HG02981 (cell line): ENCODE results near the gene UPK3B.
"Not testable (repeated sequence)": the region's sequence is repeated elsewhere in the genome, so short reads cannot be mapped to it uniquely, and the experiment has no call there.

Experiments
- ATAC-seq: cut with Tn5 transposase; IDR thresholded peaks from one replicate; pipeline ENCODE4 v1.9.1; 2021; ENCODE audit warnings: mild to moderate bottlenecking, moderate library complexity; ENCODE audit not compliant: unreplicated experiment

Gene UPK3B

DNA sequence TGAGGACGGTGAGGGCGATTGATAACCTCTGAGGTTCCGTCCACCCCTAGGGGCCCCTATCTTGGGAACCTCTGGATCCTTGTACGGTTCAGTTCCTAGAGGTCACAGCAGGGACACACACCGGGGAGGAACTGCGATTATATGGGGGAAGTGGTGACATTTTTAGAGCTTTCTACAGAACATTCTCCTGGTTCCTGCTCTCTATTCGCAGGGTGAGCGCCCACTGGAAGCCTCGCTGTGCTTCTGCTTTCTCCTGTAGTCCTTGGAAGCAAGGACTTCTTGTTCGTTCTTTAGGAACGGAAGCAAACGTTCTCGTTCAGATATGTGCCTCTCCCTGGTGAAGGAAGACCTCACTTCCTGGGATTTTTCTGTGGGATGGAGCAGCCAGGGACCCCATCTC, 22.4 kb upstream of the UPK3B start:
- not testable (repeated sequence) for ATAC-seq

DNA sequence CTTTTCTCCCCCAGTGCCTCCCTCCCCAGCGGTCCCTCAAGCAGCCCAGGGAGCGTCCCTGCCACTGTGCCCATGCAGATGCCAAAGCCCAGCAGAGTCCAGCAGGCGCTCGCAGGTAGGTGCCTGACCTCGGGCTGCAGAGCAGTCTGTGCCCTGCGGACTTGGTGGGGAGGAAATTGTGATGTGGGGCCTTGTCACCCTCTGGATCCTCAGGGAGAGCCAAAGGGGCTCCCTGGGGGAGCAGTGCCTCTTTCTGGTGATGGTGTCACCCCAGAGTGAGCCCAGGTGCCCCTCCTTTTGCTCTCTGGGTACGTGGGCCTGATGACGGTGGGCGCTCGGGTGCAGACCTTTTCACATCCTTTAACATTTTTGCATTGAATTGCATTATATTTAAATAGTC, 18.2 kb upstream of the UPK3B start:
- not testable (repeated sequence) for ATAC-seq

DNA sequence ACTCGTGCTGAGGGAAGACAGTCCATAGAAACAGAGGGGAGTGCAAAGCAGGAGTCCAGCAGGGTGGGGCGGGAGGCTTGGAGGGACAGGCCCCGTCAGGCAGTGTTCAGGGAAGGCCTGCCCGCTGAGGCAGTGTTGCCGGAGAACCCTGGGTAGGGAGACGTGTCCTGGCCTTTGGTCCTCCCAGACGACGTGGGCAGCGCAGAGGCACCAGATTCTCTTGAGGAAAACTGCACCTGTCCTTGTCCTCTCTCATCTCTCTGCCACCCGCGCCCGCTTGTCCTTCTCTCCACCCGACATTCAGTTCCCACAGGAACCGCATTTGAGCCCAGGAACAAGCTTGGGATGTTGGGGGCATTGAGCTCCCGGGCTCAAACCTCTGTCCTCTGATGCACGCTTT, 14.6 kb upstream of the UPK3B start:
- ATAC-seq, result not testable (repeated sequence)

- ATAC-seq, result not testable (repeated sequence)
These were observed 12.3 kb upstream of the UPK3B start for GRCh38 chr7:76497918-76498582.

GRCh38 chr7:76498583-76499200, 11.7 kb upstream of the UPK3B start:
- not testable (repeated sequence) for ATAC-seq

DNA sequence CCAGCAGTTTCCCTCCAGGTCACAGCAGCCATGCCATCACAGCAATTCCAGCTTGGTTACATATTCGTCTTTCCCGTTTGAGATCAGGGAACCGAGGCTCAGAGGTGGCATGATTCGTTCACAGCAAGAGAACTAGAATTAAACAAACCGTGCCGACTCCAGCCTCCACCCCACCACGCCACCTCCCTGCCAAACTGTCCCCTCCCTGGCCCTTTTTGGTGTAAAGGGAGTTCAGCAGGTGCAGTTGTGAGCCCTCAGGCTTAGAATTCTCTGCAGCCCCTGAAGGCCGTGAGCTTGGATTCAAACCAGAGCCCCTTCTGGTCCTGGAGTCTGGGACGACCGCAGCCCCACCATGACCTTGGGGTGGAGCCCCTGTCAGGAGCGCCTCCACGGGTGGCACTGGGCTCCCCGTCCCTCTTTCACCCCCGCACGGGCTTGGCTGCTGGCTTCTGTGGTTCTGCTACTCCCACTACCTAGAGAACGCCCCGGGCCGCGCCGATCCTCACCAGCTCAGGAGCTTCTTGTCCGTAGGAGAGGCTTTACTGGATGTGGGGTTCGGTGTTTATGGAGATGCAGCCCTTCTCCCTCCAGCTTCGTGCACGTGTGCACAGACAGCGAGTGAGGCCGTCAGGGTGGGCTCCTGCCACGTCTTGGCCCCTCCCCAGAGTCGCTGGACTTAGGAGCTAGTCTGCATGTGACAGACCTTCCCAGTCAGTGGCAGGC, 11.0 kb upstream of the UPK3B start:
- ATAC-seq, result not testable (repeated sequence)

- not testable (repeated sequence) for ATAC-seq
These were observed 10.5 kb upstream of the UPK3B start for GRCh38 chr7:76499924-76500241.

GRCh38 chr7:76502224-76502623, 8.1 kb upstream of the UPK3B start:
- not testable (repeated sequence) for ATAC-seq

GRCh38 chr7:76502836-76503235, 7.5 kb upstream of the UPK3B start:
- not testable (repeated sequence) for ATAC-seq

GRCh38 chr7:76503244-76503643, 7.1 kb upstream of the UPK3B start:
- ATAC-seq, result not testable (repeated sequence)

- not testable (repeated sequence) for ATAC-seq
These were observed 5.8 kb upstream of the UPK3B start for GRCh38 chr7:76504351-76505167.

DNA sequence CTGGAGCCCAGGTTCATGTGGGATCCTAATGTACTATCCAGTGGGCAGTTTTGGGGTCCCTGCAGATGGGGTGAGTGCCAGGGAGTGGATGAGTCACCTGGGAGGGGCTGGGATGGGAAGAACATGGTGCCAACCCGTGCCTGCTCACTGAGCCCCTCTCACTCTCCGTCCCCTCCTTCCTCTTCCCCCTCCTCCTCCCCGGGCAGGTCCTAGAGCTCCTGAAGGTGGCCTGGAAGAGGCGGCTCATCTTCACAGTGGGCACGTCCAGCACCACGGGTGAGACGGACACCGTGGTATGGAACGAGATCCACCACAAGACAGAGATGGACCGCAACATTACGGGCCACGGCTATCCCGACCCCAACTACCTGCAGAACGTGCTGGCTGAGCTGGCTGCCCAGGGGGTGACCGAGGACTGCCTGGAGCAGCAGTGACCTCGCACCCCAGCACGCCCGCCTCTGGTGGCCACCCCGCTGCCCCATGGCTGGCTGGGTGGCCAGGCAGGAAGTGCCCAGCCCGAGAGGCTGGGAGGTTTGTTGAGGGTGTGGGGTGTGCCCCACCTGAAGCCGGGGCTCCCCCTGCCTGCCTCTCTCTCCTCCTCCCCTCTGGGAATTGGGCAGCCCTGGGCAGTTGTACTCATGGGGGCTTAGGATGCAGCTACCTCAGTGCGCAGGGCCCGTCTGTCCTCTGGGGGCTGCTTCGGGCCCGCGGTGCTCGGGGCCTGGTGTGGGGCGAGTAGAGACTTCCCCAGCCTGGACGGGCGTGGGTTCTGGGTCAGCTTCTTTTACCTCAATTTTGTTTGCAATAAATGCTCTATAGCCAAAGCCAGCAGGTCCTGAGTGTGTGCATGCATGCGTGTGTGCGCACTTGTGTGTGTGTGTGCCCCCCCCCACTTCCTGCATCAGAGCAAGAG, 4.9 kb upstream of the UPK3B start:
- no peak for ATAC-seq

DNA sequence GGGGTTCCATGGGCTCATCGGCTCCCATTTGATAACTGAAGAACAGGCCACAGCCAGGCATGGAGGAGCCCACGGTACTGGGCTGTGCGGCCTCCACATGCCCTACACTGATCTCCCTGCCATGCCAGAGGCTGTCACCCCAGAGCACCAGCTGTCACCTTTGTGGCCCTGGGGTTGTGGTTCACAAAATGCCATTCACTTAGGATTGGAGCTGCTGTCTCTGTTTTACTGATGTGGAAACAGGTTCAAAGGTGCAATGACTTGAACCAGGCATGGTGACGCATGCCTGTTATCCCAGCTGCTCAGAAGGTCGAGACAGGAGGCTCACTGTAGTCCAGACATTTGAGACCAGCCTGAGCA, 4.3 kb upstream of the UPK3B start:
- no peak for ATAC-seq

DNA sequence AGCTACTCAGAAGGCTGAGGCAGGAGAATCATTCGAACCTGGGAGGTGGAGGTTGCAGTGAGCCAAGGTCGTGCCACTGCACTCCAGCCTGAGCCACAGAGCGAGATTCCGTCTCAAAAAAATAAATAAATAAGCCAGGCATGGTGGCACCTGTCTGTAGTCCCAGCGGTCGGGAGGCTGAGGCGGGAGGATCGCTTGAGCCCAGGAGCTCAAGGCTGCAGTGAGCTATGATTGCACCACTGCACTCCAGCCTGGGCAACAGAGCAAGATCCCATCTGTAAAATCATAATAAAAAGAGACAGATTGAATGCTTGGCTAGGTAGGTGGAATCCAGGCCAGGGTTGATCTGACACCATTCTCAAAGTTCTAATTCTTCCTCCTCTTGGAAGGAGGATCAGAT, 3.7 kb upstream of the UPK3B start:
- ATAC-seq, result not testable (repeated sequence)

DNA sequence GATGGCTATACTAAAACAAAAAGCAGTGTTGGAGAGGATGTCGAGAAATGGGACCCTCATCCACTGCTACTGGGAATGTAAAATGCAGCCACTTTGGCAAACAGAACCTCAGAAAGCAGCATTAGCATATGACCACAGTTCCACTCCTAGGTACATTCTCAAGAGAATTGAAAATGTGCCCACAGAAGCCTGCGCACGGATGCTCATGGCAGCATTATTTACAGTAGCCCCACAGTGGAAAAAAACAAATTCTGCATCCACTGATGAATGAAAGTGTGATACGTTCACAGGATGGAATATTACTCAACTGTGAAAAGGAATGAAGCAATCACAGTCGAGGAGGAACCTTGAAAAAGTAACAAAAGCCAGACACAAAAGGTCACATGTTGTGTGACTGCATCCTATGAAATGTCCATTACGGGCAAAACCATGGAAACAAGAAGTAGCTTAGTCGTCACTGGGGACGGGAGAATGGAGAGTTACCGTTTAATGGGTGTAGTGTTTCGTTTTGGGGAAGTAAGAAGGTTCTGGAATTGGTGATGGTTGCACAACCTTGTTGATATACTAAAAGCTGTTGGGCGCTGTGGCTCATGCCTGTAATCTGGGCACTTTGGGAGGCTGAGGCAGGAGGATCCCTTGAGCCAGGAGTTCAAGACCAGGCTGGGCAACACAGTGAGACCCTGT, 2.5 kb upstream of the UPK3B start:
- ATAC-seq, result no peak

DNA sequence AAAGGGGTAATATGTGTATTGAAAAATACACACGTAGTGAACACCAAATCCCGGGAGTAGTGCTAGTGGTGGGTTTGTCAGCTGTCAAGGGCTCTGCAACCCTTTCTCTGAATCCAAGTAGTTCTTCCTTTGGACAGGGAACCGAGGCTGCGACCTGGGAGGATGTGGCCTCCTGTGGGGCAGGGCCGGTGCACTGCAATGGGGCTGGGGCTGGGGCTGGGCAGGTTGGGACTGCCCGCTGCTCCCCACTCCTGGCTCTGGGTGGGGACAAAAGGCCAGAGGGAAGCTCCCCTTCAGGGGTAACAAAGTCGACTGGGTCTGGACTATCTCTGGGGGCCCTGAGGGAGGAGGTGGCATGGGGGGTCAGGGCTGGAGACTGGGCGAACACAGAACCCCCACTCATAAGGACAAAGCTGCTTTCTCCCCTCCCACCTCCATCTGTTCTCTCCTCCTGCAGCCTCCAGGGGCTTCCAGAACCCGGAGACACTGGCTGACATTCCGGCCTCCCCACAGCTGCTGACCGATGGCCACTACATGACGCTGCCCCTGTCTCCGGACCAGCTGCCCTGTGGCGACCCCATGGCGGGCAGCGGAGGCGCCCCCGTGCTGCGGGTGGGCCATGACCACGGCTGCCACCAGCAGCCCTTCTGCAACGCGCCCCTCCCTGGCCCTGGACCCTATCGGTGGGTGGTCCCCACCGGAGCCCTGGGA, 1.0 kb downstream of the UPK3B start:
- ATAC-seq, result not testable (repeated sequence)

DNA sequence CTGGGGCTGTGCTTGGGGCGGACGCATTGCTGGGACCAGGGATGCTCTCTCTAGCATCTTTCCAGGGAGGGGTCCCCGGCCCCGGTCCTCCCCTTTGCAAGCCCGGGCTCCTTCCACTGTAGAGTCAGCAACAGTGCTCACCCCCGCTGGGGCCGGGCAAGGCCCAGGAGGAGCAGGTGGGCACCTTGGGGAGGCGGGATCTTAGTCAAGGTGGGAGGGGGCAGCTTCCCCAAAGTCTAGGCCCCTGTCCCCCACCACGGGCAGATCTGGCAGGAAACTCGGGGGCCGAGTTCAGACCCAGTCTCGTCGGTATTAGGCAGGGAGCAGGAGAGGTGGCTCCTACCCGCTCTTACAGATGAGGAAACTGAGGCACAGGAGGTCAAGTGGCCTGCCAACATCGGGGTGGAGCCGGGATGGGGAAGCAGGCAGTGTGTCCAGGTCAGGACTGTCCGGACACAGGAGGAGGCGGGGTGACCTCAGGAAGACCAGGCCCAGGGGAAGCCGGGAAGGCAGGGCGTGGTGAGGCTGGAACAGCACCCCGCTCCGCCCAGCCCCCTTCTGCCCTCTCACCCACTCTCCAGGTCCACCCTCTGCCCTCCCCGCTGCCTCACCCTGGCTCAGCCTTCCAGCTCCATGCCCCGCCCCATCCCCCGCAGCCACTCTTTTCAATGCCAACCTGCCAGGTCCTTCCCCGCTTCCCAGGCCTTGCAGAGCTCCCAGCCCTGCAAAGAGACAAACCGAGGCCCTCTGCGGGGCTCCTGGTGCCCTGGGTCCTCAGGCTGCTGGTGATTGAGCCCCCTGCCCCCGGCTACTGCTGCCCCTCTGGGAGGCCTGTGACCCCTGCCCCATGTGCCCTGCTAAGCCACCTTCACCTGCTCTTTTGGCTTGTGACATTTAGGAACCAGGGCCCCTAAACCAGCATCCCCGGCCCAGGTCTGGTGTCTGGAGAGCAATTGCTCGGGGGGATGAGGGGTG, 1.8 kb downstream of the UPK3B start:
- ATAC-seq, result not testable (repeated sequence)
